PC-9 (cell line): ENCODE results near the gene OSCAR. TPM values are rescaled to one million over a fixed set of nuclear protein-coding genes. Genes with fewer than 3 reads are reported as not detected.

Experiments used
- BruUV-seq: library from RNA; stranded (reverse); fragments of 400-500 nt; replicated peaks from 2 replicates; lab custom pipeline; 2021; lab: Mats Ljungman, UMichigan
- CTCF ChIA-PET: fragments of 300-600 bp; sonication (Branson Sonifier 250); formaldehyde crosslinking; loops from one replicate; lab custom pipeline; 2022; ENCODE audit warnings: antibody characterized with exemption; lab: Charles Lee
- POLR2A ChIA-PET: fragments of 300-600 bp; sonication (Branson Sonifier 250); formaldehyde crosslinking; loops from one replicate; lab custom pipeline; 2022; ENCODE audit warnings: antibody characterized with exemption; ENCODE audit not compliant: unreplicated experiment; lab: Charles Lee
- DNase-seq, 2 experiments: peaks; one replicate each; pipeline versions ENCODE4 v3.0.0 to v3.0.0-alpha.2; 2015 to 2022; ENCODE audit warnings: mixed read lengths in 1 of 2
- H2AFZ ChIP-seq: fragments of 200-600 bp; sonication (generic); 2 replicates; pipeline ENCODE4 v1.8.1; 2017; ENCODE audit warnings: antibody characterized with exemption
- H3F3A ChIP-seq: fragments of 200-600 bp; sonication (generic); 2 replicates; pipeline ENCODE4 v1.8.1; 2017; ENCODE audit warnings: antibody characterized with exemption, mild to moderate bottlenecking, low read depth; ENCODE audit not compliant: insufficient read depth
- H3K27ac ChIP-seq: fragments of 200-600 bp; sonication (generic); 2 replicates; pipeline ENCODE4 v1.6.1; 2016; ENCODE audit warnings: mixed run types
- H3K27me3 ChIP-seq: fragments of 200-600 bp; sonication (generic); 2 replicates; pipeline ENCODE4 v1.6.1; 2016; ENCODE audit warnings: low read depth, mixed run types; ENCODE audit not compliant: insufficient read depth
- H3K36me3 ChIP-seq: fragments of 200-600 bp; sonication (generic); 2 replicates; pipeline ENCODE4 v1.6.1; 2016; ENCODE audit warnings: low read depth, mixed run types
- H3K4me1 ChIP-seq: fragments of 200-600 bp; sonication (generic); replicated peaks from 2 replicates; pipeline ENCODE4 v1.6.1; 2016; ENCODE audit warnings: mixed run types; ENCODE audit not compliant: insufficient read depth
- H3K4me2 ChIP-seq: fragments of 200-600 bp; sonication (generic); 2 replicates; pipeline ENCODE4 v1.6.1; 2017; ENCODE audit warnings: mixed run types
- H3K4me3 ChIP-seq: fragments of 200-600 bp; sonication (generic); 2 replicates; pipeline ENCODE4 v1.6.1; 2016; ENCODE audit warnings: mixed run types
- H3K79me2 ChIP-seq: fragments of 200-600 bp; sonication (generic); 2 replicates; pipeline ENCODE4 v1.6.1; 2017; ENCODE audit warnings: low read depth, mixed run types
- H3K9me2 ChIP-seq: fragments of 200-600 bp; sonication (generic); 2 replicates; pipeline ENCODE4 v1.8.1; 2017; ENCODE audit warnings: mild to moderate bottlenecking; ENCODE audit not compliant: insufficient read depth
- H3K9me3 ChIP-seq: fragments of 200-600 bp; sonication (generic); 2 replicates; pipeline ENCODE4 v1.8.1; 2016; ENCODE audit warnings: low read depth; ENCODE audit not compliant: insufficient read depth
- H4K20me1 ChIP-seq: fragments of 200-600 bp; sonication (generic); 2 replicates; pipeline ENCODE4 v1.8.1; 2017; ENCODE audit not compliant: insufficient read depth
- CTCF ChIP-seq: fragments of 200-600 bp; sonication (generic); conservative IDR thresholded peaks from 2 replicates; pipeline ENCODE4 v1.6.1; 2017; ENCODE audit warnings: mixed run types, antibody characterized with exemption, mild to moderate bottlenecking, moderate library complexity
- EZH2 ChIP-seq: fragments of 200-600 bp; sonication (generic); IDR thresholded peaks from 2 replicates; pipeline ENCODE4 v1.8.0; 2017; ENCODE audit warnings: antibody characterized with exemption, low read depth
- intact Hi-C: fragments of 100-400 bp; cut with micrococcal nuclease; formaldehyde crosslinking; loops from one replicate; pipeline ENCODE4 v1.10.0; 2022; ENCODE audit not compliant: unreplicated experiment
- total RNA-seq: library from RNA; stranded (reverse); gene quantifications from 2 replicates; pipeline ENCODE4 v1.2.3, GENCODE V29; 2021

Gene OSCAR
- total RNA-seq, 1 experiment from 2014 or later, result 0.87 TPM

DNA sequence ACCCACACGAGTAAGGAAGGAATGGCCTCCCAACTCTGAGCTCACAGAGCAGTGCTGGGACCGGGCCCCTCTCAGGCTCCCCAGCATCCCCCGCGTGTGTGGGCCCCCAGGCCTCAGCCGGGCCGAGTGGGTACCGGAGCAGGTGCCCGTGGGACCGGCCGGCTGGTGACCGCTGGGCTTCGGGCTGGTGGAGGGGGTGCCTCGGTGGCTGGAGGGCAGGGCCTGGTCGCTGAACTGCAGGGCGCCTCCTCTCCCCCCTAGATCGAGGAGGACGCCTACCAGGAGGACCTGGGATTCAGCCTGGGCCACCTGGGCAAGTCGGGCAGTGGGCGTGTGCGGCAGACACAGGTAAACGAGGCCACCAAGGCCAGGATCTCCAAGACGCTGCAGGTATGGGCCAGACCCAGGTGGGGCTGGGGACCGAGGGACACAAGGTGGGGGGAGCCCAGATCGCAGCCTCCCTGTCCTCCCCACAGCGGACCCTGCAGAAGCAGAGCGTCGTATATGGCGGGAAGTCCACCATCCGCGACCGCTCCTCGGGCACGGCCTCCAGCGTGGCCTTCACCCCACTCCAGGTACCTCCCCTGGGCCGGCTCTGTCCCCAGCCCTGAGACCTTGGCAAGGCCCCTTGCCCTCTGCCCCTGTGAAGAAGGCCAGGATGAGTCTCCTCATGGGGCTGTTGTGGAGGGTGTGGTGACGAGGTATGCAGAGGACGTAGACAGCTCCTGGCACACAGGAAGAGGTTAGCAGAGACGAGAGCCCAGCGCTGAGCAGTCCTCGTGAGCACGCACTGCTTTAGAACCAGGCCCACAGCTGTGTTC, 28.4 kb upstream of the OSCAR start:
- Histone ChIP-seq H3K79me2 (no peaks in the 10 kb centered on the region), H3K27me3 (no peaks in the 10 kb centered on the region), H3K9me3 (no peaks in the 10 kb centered on the region), H3K4me1 (no peaks in the 10 kb centered on the region), H3K36me3 (peaks cover 5% of the 10 kb centered on the region; the same call in 1 of the 2 replicates), H3K27ac (no peak overlapping the region), H3F3A (peaks cover 11% of the 10 kb centered on the region; the same call in 1 of the 2 replicates), H2AFZ (no peak overlapping the region), H3K9me2 (no peaks in the 10 kb centered on the region), H3K4me3 (no peak overlapping the region), H3K4me2 (no peak overlapping the region), H4K20me1 (no peaks in the 10 kb centered on the region)
- DNase-seq, result no peak
- CTCF ChIA-PET, result no interaction called here
- BruUV-seq, result no TSS peak
- TF ChIP-seq CTCF, result no peak
- TF ChIP-seq EZH2, result no peak
- intact Hi-C loops, result no loop called here
- POLR2A ChIA-PET, result no interaction called here

DNA sequence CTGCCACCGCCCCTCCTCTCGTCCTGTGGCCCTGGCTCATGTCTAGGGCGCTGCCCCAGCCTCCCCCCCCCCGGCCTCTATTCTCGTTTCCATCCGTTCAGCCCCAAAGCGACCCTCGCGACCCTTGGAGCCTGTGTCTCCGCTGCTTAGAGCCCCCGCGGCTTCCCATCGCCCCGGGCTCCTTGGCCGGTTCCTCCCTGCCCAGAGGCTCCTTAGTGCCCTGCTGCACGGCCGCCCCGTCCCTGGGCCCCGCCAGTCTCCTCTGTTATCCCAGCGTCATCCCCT, 27.8 kb upstream of the OSCAR start:
- Histone ChIP-seq H3K27me3 (no peaks in the 10 kb centered on the region), H2AFZ (no peak overlapping the region), H3K79me2 (no peaks in the 10 kb centered on the region), H3F3A (peaks cover 10% of the 10 kb centered on the region; the same call in 1 of the 2 replicates), H3K4me3 (no peak overlapping the region), H4K20me1 (no peaks in the 10 kb centered on the region), H3K9me2 (no peaks in the 10 kb centered on the region), H3K36me3 (peaks cover 5% of the 10 kb centered on the region; the same call in 1 of the 2 replicates), H3K4me2 (no peak overlapping the region), H3K9me3 (no peaks in the 10 kb centered on the region), H3K27ac (no peak overlapping the region), H3K4me1 (no peaks in the 10 kb centered on the region)
- intact Hi-C loops, result no loop called here
- no TSS peak for BruUV-seq
- TF ChIP-seq EZH2 (no peak), CTCF (no peak)
- ChIA-PET POLR2A (no interaction called here), CTCF (no interaction called here)
- no peak for DNase-seq

- CTCF ChIA-PET, result no interaction called here
- Histone ChIP-seq H3K27ac (no peak overlapping the region), H3F3A (peaks cover 5% of the 10 kb centered on the region; the same call in 1 of the 2 replicates), H3K9me2 (no peaks in the 10 kb centered on the region), H3K79me2 (no peaks in the 10 kb centered on the region), H4K20me1 (no peaks in the 10 kb centered on the region), H3K4me3 (no peak overlapping the region), H2AFZ (no peak overlapping the region), H3K4me1 (no peaks in the 10 kb centered on the region), H3K27me3 (no peaks in the 10 kb centered on the region), H3K36me3 (peaks cover 5% of the 10 kb centered on the region; the same call in 1 of the 2 replicates), H3K4me2 (no peak overlapping the region), H3K9me3 (no peaks in the 10 kb centered on the region)
- intact Hi-C loops, result no loop called here
- POLR2A ChIA-PET, result no interaction called here
- DNase-seq, result no peak
- TF ChIP-seq CTCF (no peak), EZH2 (no peak)
- BruUV-seq, result no TSS peak
Measured at GRCh38 chr19:54127688-54128440, 27.3 kb upstream of the OSCAR start.
